ENCODE results near the gene KLRC4.
A peak's percentile ranks its signal among the peaks of the same experiment; 100 is the strongest.
"Not testable (repeated sequence)": the region's sequence is repeated elsewhere in the genome, so short reads cannot be mapped to it uniquely, and the experiment has no call there.

Gene KLRC4

DNA sequence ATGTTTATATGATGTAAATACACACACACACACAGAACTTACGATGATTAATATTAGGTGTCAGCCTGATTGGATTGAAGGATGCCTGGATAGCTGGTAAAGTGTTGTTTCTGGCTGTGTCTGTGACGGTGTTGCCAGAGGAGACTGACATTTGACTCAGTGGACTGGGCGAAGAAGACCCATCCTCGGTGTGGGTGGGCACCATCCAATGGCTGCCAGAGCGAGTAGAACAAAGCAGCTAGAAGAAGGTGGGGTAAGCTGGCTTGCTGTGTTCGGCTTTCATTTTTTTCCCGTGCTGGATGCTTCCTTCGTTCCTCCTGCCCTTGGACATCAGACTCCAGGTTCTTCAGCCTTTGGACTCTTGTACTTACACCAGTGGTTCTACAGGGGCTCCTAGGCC, 31.6 kb upstream of the KLRC4 start:
- H3K4me3 ChIP-seq (ENCODE audit: low read depth, low read length, poor library complexity, severe bottlenecking); H3F3A ChIP-seq (ENCODE audit: insufficient read depth, low read length); H3K27me3 ChIP-seq (ENCODE audit: insufficient read depth, low read length); H3K9ac ChIP-seq (ENCODE audit: low read length); H3K27ac ChIP-seq (ENCODE audit: low read depth, low read length, poor library complexity, severe bottlenecking); H2AFZ ChIP-seq (ENCODE audit: low read length); H3K9me3 ChIP-seq (ENCODE audit: low read length); H3K36me3 ChIP-seq (ENCODE audit: insufficient read depth, low read length); H3K79me2 ChIP-seq (ENCODE audit: insufficient read depth, low read length); H3K4me1 ChIP-seq (ENCODE audit: insufficient read depth, low read length, severe bottlenecking); H3K9me2 ChIP-seq (ENCODE audit: low read depth, low read length); H3K4me2 ChIP-seq (ENCODE audit: low read length); H4K20me1 ChIP-seq (ENCODE audit: insufficient read depth, low read length): not testable (repeated sequence)

GRCh38 chr12:10439608-10440274, 30.2 kb upstream of the KLRC4 start:
- not testable (repeated sequence) for H3K27me3 ChIP-seq (ENCODE audit: insufficient read depth, low read length); H3K9me3 ChIP-seq (ENCODE audit: low read length); H3K9me2 ChIP-seq (ENCODE audit: low read depth, low read length); H3K9ac ChIP-seq (ENCODE audit: low read length); H4K20me1 ChIP-seq (ENCODE audit: insufficient read depth, low read length); H3K36me3 ChIP-seq (ENCODE audit: insufficient read depth, low read length); H3K4me3 ChIP-seq (ENCODE audit: low read depth, low read length, poor library complexity, severe bottlenecking); H2AFZ ChIP-seq (ENCODE audit: low read length); H3K27ac ChIP-seq (ENCODE audit: low read depth, low read length, poor library complexity, severe bottlenecking); H3K79me2 ChIP-seq (ENCODE audit: insufficient read depth, low read length); H3K4me2 ChIP-seq (ENCODE audit: low read length); H3F3A ChIP-seq (ENCODE audit: insufficient read depth, low read length)
- H3K4me1 ChIP-seq (ENCODE audit: insufficient read depth, low read length, severe bottlenecking) = peaks cover 11% of the 10 kb centered on the region

- not testable (repeated sequence) for H3K9me2 ChIP-seq (ENCODE audit: low read depth, low read length); H4K20me1 ChIP-seq (ENCODE audit: insufficient read depth, low read length); H3F3A ChIP-seq (ENCODE audit: insufficient read depth, low read length); H2AFZ ChIP-seq (ENCODE audit: low read length); H3K27ac ChIP-seq (ENCODE audit: low read depth, low read length, poor library complexity, severe bottlenecking); H3K9ac ChIP-seq (ENCODE audit: low read length); H3K79me2 ChIP-seq (ENCODE audit: insufficient read depth, low read length); H3K4me2 ChIP-seq (ENCODE audit: low read length); H3K4me3 ChIP-seq (ENCODE audit: low read depth, low read length, poor library complexity, severe bottlenecking); H3K36me3 ChIP-seq (ENCODE audit: insufficient read depth, low read length); H3K9me3 ChIP-seq (ENCODE audit: low read length); H3K27me3 ChIP-seq (ENCODE audit: insufficient read depth, low read length)
- H3K4me1 ChIP-seq (ENCODE audit: insufficient read depth, low read length, severe bottlenecking) = peaks cover 16% of the 10 kb centered on the region
Observed at GRCh38 chr12:10437601-10438000, 28.0 kb upstream of the KLRC4 start.

DNA sequence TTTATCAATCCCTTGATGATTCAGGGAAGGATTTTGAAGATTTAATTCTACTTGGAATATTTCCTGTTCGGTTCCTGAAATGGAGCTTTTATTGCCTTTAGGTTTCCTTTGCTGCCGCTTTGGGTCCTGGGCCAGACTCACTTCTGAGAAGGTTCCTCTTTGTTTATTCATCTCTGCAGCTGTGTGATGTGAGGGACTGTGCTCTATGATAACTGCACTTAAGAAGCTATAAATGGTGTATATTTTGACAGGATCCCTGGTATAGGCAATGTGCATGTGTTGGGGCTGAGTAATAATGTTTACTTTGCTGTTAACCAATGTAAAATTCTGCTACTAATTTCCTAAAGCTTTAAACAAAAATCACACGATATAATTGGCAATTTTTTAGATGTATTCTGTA, 26.3 kb upstream of the KLRC4 start, which contains the start of gene KLRC2:
KLRC2 (minus strand) TSS at position 195 of the 400 bp plus-strand sequence; CDS start at position 171, 24 bp downstream.
- peak within 1 kb of the TSS; percentile 76 for H3K4me2 ChIP-seq (ENCODE audit: low read length)

DNA sequence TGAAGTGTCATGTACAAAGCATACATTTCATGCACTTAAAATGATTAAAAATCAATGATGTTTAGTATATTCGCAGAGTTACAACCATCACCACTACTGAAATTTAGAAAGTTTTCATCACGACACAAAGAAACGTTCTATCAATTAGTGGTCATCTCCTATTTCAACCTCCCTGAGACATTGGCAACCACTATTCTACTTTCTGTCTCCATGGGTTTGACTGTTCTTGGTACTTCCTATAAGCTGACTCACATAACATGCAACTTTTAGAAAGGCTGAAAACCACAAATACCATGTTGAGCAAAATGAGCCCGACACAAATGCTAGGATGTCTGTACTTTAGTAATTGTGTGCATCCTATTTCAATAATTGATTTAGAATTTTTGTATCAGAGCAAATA, 21.1 kb upstream of the KLRC4 start:
- not testable (repeated sequence) for H3K79me2 ChIP-seq (ENCODE audit: insufficient read depth, low read length); H3K4me2 ChIP-seq (ENCODE audit: low read length); H2AFZ ChIP-seq (ENCODE audit: low read length); H3K4me3 ChIP-seq (ENCODE audit: low read depth, low read length, poor library complexity, severe bottlenecking); H3K27ac ChIP-seq (ENCODE audit: low read depth, low read length, poor library complexity, severe bottlenecking); H3F3A ChIP-seq (ENCODE audit: insufficient read depth, low read length); H3K4me1 ChIP-seq (ENCODE audit: insufficient read depth, low read length, severe bottlenecking); H4K20me1 ChIP-seq (ENCODE audit: insufficient read depth, low read length); H3K27me3 ChIP-seq (ENCODE audit: insufficient read depth, low read length); H3K9ac ChIP-seq (ENCODE audit: low read length); H3K9me2 ChIP-seq (ENCODE audit: low read depth, low read length); H3K9me3 ChIP-seq (ENCODE audit: low read length)
- H3K36me3 ChIP-seq (ENCODE audit: insufficient read depth, low read length) = peaks cover 13% of the 10 kb centered on the region

More for the DNA sequence above, 26.3 kb upstream of the KLRC4 start, which contains the start of gene KLRC2:
- H3K79me2 ChIP-seq (ENCODE audit: insufficient read depth, low read length); H3K9me2 ChIP-seq (ENCODE audit: low read depth, low read length); H2AFZ ChIP-seq (ENCODE audit: low read length); H3K27me3 ChIP-seq (ENCODE audit: insufficient read depth, low read length); H3F3A ChIP-seq (ENCODE audit: insufficient read depth, low read length); H4K20me1 ChIP-seq (ENCODE audit: insufficient read depth, low read length); H3K9me3 ChIP-seq (ENCODE audit: low read length): not testable (repeated sequence)
- H3K4me3 ChIP-seq (ENCODE audit: low read depth, low read length, poor library complexity, severe bottlenecking) = peak within 1 kb of the TSS; percentile 71
- H3K4me1 ChIP-seq (ENCODE audit: insufficient read depth, low read length, severe bottlenecking) = peaks cover 16% of the 10 kb centered on the region
- H3K36me3 ChIP-seq (ENCODE audit: insufficient read depth, low read length) = peaks cover 13% of the 10 kb centered on the region
- H3K9ac ChIP-seq (ENCODE audit: low read length) = peak within 1 kb of the TSS; percentile 73
- peak within 1 kb of the TSS; percentile 74 for H3K27ac ChIP-seq (ENCODE audit: low read depth, low read length, poor library complexity, severe bottlenecking)

- H2AFZ ChIP-seq (ENCODE audit: low read length); H3K4me3 ChIP-seq (ENCODE audit: low read depth, low read length, poor library complexity, severe bottlenecking): not testable (repeated sequence)
Observed at GRCh38 chr12:10425938-10426337, 16.4 kb upstream of the KLRC4 start.

GRCh38 chr12:10424260-10424899, 14.8 kb upstream of the KLRC4 start:
- H3K9me2 ChIP-seq (ENCODE audit: low read depth, low read length); H3F3A ChIP-seq (ENCODE audit: insufficient read depth, low read length); H2AFZ ChIP-seq (ENCODE audit: low read length); H3K9me3 ChIP-seq (ENCODE audit: low read length); H3K4me3 ChIP-seq (ENCODE audit: low read depth, low read length, poor library complexity, severe bottlenecking); H3K9ac ChIP-seq (ENCODE audit: low read length); H3K27me3 ChIP-seq (ENCODE audit: insufficient read depth, low read length); H3K27ac ChIP-seq (ENCODE audit: low read depth, low read length, poor library complexity, severe bottlenecking); H4K20me1 ChIP-seq (ENCODE audit: insufficient read depth, low read length); H3K36me3 ChIP-seq (ENCODE audit: insufficient read depth, low read length); H3K4me2 ChIP-seq (ENCODE audit: low read length); H3K79me2 ChIP-seq (ENCODE audit: insufficient read depth, low read length): not testable (repeated sequence)
- H3K4me1 ChIP-seq (ENCODE audit: insufficient read depth, low read length, severe bottlenecking) = peaks cover 15% of the 10 kb centered on the region

More at GRCh38 chr12:10425938-10426337, 16.4 kb upstream of the KLRC4 start:
- not testable (repeated sequence) for H3K4me2 ChIP-seq (ENCODE audit: low read length); H3K36me3 ChIP-seq (ENCODE audit: insufficient read depth, low read length); H3K79me2 ChIP-seq (ENCODE audit: insufficient read depth, low read length); H4K20me1 ChIP-seq (ENCODE audit: insufficient read depth, low read length); H3K9me3 ChIP-seq (ENCODE audit: low read length); H3K27me3 ChIP-seq (ENCODE audit: insufficient read depth, low read length); H3K27ac ChIP-seq (ENCODE audit: low read depth, low read length, poor library complexity, severe bottlenecking); H3F3A ChIP-seq (ENCODE audit: insufficient read depth, low read length); H3K9me2 ChIP-seq (ENCODE audit: low read depth, low read length); H3K9ac ChIP-seq (ENCODE audit: low read length)
- peaks cover 10% of the 10 kb centered on the region for H3K4me1 ChIP-seq (ENCODE audit: insufficient read depth, low read length, severe bottlenecking)

Measured in OCI-LY1 (cell line).